H1 (cell line): ENCODE measurements around the gene TEX38. TPM values are rescaled to one million over a fixed set of nuclear protein-coding genes. Genes with fewer than 3 reads are reported as not detected.

Experiments used
- ASH2L ChIP-seq: fragments of 200-600, 300-600 bp; sonication (generic); IDR thresholded peaks from one replicate; pipeline ENCODE4 v1.7.1; 2017; ENCODE audit warnings: low read length
- BRCA1 ChIP-seq: IDR thresholded peaks from 2 replicates; pipeline ENCODE4 v1.6.1; 2012; ENCODE audit warnings: low read depth, low read length, improper control_type of control experiment
- CEBPB ChIP-seq: IDR thresholded peaks from 2 replicates; pipeline ENCODE4 v1.6.1; 2012; ENCODE audit warnings: low read depth, low read length
- CHD2 ChIP-seq: IDR thresholded peaks from 2 replicates; pipeline ENCODE4 v1.6.1; 2012; ENCODE audit warnings: low read length, improper control_type of control experiment
- CTBP2 ChIP-seq: IDR thresholded peaks from 2 replicates; pipeline ENCODE4 v1.7.0; 2011; ENCODE audit warnings: borderline replicate concordance, mild to moderate bottlenecking, moderate library complexity, mixed read lengths, low read length; ENCODE audit not compliant: insufficient read depth, insufficient read length
- E2F6 ChIP-seq: IDR thresholded peaks from 2 replicates; pipeline ENCODE4 v1.6.1; 2012; ENCODE audit warnings: inconsistent platforms
- EGR1 ChIP-seq: IDR thresholded peaks from 2 replicates; pipeline ENCODE4 v1.6.1; 2011; ENCODE audit warnings: low read depth, low read length, borderline replicate concordance
- EZH2 ChIP-seq: fragments of 200-600 bp; sonication (generic); IDR thresholded peaks from 2 replicates; pipeline ENCODE4 v1.7.1; 2012; ENCODE audit warnings: low read depth, mild to moderate bottlenecking, moderate library complexity, low read length, inconsistent platforms; ENCODE audit not compliant: severe bottlenecking
- GABPA ChIP-seq: IDR thresholded peaks from 2 replicates; pipeline ENCODE4 v1.6.1; 2011; ENCODE audit warnings: mild to moderate bottlenecking, low read length, moderate library complexity, borderline replicate concordance; ENCODE audit not compliant: insufficient read depth
- HDAC2 ChIP-seq, 2 experiments: fragments of 300-600 bp in 1 of 2; sonication (generic) in 1 of 2; IDR thresholded peaks; 2 replicates each; pipeline ENCODE4 v1.6.1; 2011 to 2012; ENCODE audit warnings: low read depth in 2 of 2, low read length in 2 of 2, mild to moderate bottlenecking in 2 of 2, moderate library complexity in 2 of 2, borderline replicate concordance in 1 of 2, inconsistent platforms in 1 of 2
- KDM5A ChIP-seq: fragments of 200-600 bp; IDR thresholded peaks from 2 replicates; pipeline ENCODE4 v1.7.1; 2012; ENCODE audit warnings: mild to moderate bottlenecking, low read length, inconsistent platforms, mixed read lengths
- NRF1 ChIP-seq: IDR thresholded peaks from 2 replicates; pipeline ENCODE4 v1.6.1; 2011; ENCODE audit warnings: mild to moderate bottlenecking, low read depth, low read length, improper control_type of control experiment
- PHF8 ChIP-seq: fragments of 200-600 bp; sonication (generic); conservative IDR thresholded peaks from 2 replicates; pipeline ENCODE4 v1.7.1; 2012; ENCODE audit warnings: low read depth, mild to moderate bottlenecking, inconsistent platforms, low read length, moderate library complexity
- POLR2A ChIP-seq, 2 experiments: IDR thresholded peaks; 1 replicate in 1 of 2; 2 replicates in 1 of 2; pipeline ENCODE4 v1.6.1; 2011; ENCODE audit warnings: low read depth in 2 of 2, low read length in 2 of 2, mild to moderate bottlenecking in 2 of 2; ENCODE audit errors: control extremely low read depth in 1 of 2
- POLR2AphosphoS5 ChIP-seq: IDR thresholded peaks from 2 replicates; pipeline ENCODE4 v1.6.1; 2011; ENCODE audit warnings: low read depth, low read length
- RAD21 ChIP-seq, 2 experiments: IDR thresholded peaks in 1 of 2; conservative IDR thresholded peaks in 1 of 2; 2 replicates each; pipeline ENCODE4 v1.6.1; 2011; ENCODE audit warnings: low read depth in 2 of 2, low read length in 2 of 2, improper control_type of control experiment in 1 of 2, inconsistent platforms in 1 of 2, mild to moderate bottlenecking in 1 of 2, moderate library complexity in 1 of 2
- SIN3A ChIP-seq, 2 experiments: IDR thresholded peaks in 1 of 2; conservative IDR thresholded peaks in 1 of 2; 2 replicates each; pipeline ENCODE4 v1.6.1; 2011 to 2012; ENCODE audit warnings: low read length in 2 of 2, improper control_type of control experiment in 1 of 2, low read depth in 1 of 2, mild to moderate bottlenecking in 1 of 2
- SIRT6 ChIP-seq: IDR thresholded peaks from one replicate; pipeline ENCODE4 v1.7.1; 2012; ENCODE audit warnings: low read length, inconsistent platforms
- SP2 ChIP-seq: IDR thresholded peaks from 2 replicates; pipeline ENCODE4 v1.6.1; 2012; ENCODE audit warnings: mild to moderate bottlenecking, low read length, inconsistent platforms
- SUZ12 ChIP-seq: fragments of 200-600 bp; sonication (generic); IDR thresholded peaks from 2 replicates; pipeline ENCODE4 v1.6.1; 2012; ENCODE audit warnings: mild to moderate bottlenecking, inconsistent platforms, low read length, moderate library complexity, mixed read lengths
- TCF12 ChIP-seq: IDR thresholded peaks from 2 replicates; pipeline ENCODE4 v1.6.1; 2011; ENCODE audit warnings: low read depth, mild to moderate bottlenecking, low read length
- TEAD4 ChIP-seq: IDR thresholded peaks from 2 replicates; pipeline ENCODE4 v1.6.1; 2012; ENCODE audit warnings: low read depth, low read length, inconsistent platforms, mixed read lengths
- YY1 ChIP-seq: IDR thresholded peaks from 2 replicates; pipeline ENCODE4 v1.6.1; 2011; ENCODE audit warnings: low read depth, mild to moderate bottlenecking, low read length
- polyA plus RNA-seq, 7 experiments: library from polyadenylated mRNA; depleted of rRNA in 3 of 7; stranded (reverse) in 5 of 7; unstranded in 2 of 7; fragments of >200 nt in 5 of 7; fragments of 200-250 nt in 2 of 7; gene quantifications; 1 replicate in 5 of 7; 2 replicates in 1 of 7; 4 replicates in 1 of 7; pipeline versions ENCODE4 v1.2.1 to v1.2.3, GENCODE V29; 2011 to 2013; ENCODE audit warnings: missing spikeins in 2 of 7, mixed read lengths in 2 of 7
- total RNA-seq: library from RNA; stranded (reverse); fragmentation: NEBNext Ultra II Directional; extraction: Animal tissue kit (Norgen Biotek cat#: 25700); gene quantifications from 2 replicates; pipeline ENCODE4 v1.2.1, GENCODE V29; 2021

Gene TEX38
- total and polyA plus RNA-seq, 2 of the 8 experiments (the other 6 are each of a cell fraction or from before 2014, with no cell fraction given), result 0.33 TPM; not detected in 1

- TF ChIP-seq EGR1 (peak; percentile 68; the same call in 1 of the 2 replicates), HDAC2 (IDR thresholded peaks at IDR 0.05; ENCODE audit: borderline replicate concordance in 1 of 2, low read depth in 2 of 2, low read length in 2 of 2) (0 out of 4 replicates have a peak, but pooled peaks have one; percentile 20 to 23), EZH2 (no peak), RAD21 (IDR thresholded peaks at IDR 0.05 in 1 of 2, conservative IDR thresholded peaks at IDR 0.05 in 1 of 2; ENCODE audit: low read depth in 2 of 2, low read length in 2 of 2) (peak in 1 of 2 experiments; percentile 23; a peak in 1 of 4 replicates), POLR2AphosphoS5 (peak; percentile 86), KDM5A (no peak), CEBPB (no peak), YY1 (peak; percentile 84; the same call in 1 of the 2 replicates), PHF8 (peak; percentile 97), BRCA1 (no peak; the same call in 1 of the 2 replicates), CHD2 (peak; percentile 81; the same call in 1 of the 2 replicates), SUZ12 (no peak), E2F6 (peak; percentile 60; the same call in 1 of the 2 replicates), GABPA (no peak), POLR2A (IDR thresholded peaks at IDR 0.05; ENCODE audit: control extremely low read depth in 1 of 2, low read depth in 2 of 2, low read length in 2 of 2) (peak; percentile 63 to 92), TEAD4 (no peak; the same call in 1 of the 2 replicates), ASH2L (peak; percentile 62), SP2 (no peak), SIN3A (conservative IDR thresholded peaks at IDR 0.05 in 1 of 2, IDR thresholded peaks at IDR 0.05 in 1 of 2; ENCODE audit: low read depth in 1 of 2, low read length in 2 of 2) (no peak), NRF1 (peak; percentile 43), CTBP2 (no peak), TCF12 (no peak), SIRT6 (no peak)
These were observed 3.6 kb upstream of the TEX38 start, which contains the start of gene ATPAF1 (continued) for GRCh38 chr1:46667782-46668760.
